ENCODE results near the gene RIMS1. TPM values are rescaled to one million over a fixed set of nuclear protein-coding genes. Genes with fewer than 3 reads are reported as not detected.
"Not testable (repeated sequence)": the region's sequence is repeated elsewhere in the genome, so short reads cannot be mapped to it uniquely, and the experiment has no call there.

The RIMS1 gene
- total and polyA plus RNA-seq, 2 donors (not counting 1 experiment from before 2014, with no cell fraction given): not detected

- 80% methylated on average over 1 of the region's 4 CpGs for WGBS (ENCODE audit: insufficient coverage)
- Histone ChIP-seq H3K36me3 (replicated peaks in 1 of 2; ENCODE audit: control extremely low read depth in 1 of 2, control insufficient read depth in 1 of 2, extremely low read depth in 1 of 2, insufficient read depth in 2 of 2, low read length in 1 of 2) (no peaks in the 10 kb centered on the region), H4K20me1 (ENCODE audit: control insufficient read depth, insufficient read depth, low read length, poor library complexity, severe bottlenecking) (no peaks in the 10 kb centered on the region), H3K9me3 (ENCODE audit: control extremely low read depth in 1 of 3, control insufficient read depth in 2 of 3, insufficient read depth in 1 of 3, low read length in 2 of 3) (no peaks in the 10 kb centered on the region), H3K27me3 (replicated peaks in 1 of 4; ENCODE audit: control extremely low read depth in 1 of 4, control insufficient read depth in 3 of 4, insufficient read depth in 4 of 4, low read length in 3 of 4) (peaks cover 0 to 3% (median 0%) of the 10 kb centered on the region in 4 experiments), H2AFZ (ENCODE audit: insufficient read depth, low read depth, low read length, poor library complexity, severe bottlenecking) (no peak overlapping the region), H3K4me3 (ENCODE audit: control extremely low read depth in 1 of 5, extremely low read depth in 1 of 5, insufficient read depth in 1 of 5, low read depth in 2 of 5, low read length in 4 of 5) (no peak overlapping the region), H3K4me1 (ENCODE audit: control insufficient read depth in 2 of 2, insufficient read depth in 2 of 2, low read length in 2 of 2) (no peaks in the 10 kb centered on the region), H3K9ac (ENCODE audit: low read length) (no peak overlapping the region), H3K27ac (ENCODE audit: low read length in 2 of 2) (no peak overlapping the region), H3K79me2 (ENCODE audit: control insufficient read depth, insufficient read depth, low read length) (no peaks in the 10 kb centered on the region), H3K4me2 (replicated peaks; ENCODE audit: low read depth, low read length, poor library complexity, severe bottlenecking) (no peak overlapping the region)
- no peaks in the 10 kb centered on the region for H3K4me1 Mint-ChIP-seq
- peaks cover 11% of the 10 kb centered on the region for H3K27me3 Mint-ChIP-seq
- no peak overlapping the region for H3K27ac Mint-ChIP-seq
- no peak overlapping the region for H3K4me3 Mint-ChIP-seq
- TF ChIP-seq, protein P1, sequence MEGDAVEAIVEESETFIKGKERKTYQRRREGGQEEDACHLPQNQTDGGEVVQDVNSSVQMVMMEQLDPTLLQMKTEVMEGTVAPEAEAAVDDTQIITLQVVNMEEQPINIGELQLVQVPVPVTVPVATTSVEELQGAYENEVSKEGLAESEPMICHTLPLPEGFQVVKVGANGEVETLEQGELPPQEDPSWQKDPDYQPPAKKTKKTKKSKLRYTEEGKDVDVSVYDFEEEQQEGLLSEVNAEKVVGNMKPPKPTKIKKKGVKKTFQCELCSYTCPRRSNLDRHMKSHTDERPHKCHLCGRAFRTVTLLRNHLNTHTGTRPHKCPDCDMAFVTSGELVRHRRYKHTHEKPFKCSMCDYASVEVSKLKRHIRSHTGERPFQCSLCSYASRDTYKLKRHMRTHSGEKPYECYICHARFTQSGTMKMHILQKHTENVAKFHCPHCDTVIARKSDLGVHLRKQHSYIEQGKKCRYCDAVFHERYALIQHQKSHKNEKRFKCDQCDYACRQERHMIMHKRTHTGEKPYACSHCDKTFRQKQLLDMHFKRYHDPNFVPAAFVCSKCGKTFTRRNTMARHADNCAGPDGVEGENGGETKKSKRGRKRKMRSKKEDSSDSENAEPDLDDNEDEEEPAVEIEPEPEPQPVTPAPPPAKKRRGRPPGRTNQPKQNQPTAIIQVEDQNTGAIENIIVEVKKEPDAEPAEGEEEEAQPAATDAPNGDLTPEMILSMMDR (IDR thresholded peaks at IDR 0.05): no peak
- no peak for TF ChIP-seq EZH2 (IDR thresholded peaks at IDR 0.05; ENCODE audit: borderline replicate concordance, insufficient read depth, low read depth, low read length, poor library complexity, severe bottlenecking)
- DNase-seq: no peak
- POLR2A ChIA-PET: no interaction called here
- no peaks in the 10 kb centered on the region for H3K9me3 Mint-ChIP-seq (ENCODE audit: insufficient read depth)
- intact Hi-C loops (cut with micrococcal nuclease): no loop called here
- ATAC-seq (ENCODE audit: low read depth): no peak
- CTCF ChIA-PET: no interaction called here
Observed at GRCh38 chr6:72324591-72324990, 438.2 kb downstream of the RIMS1 start.

DNA sequence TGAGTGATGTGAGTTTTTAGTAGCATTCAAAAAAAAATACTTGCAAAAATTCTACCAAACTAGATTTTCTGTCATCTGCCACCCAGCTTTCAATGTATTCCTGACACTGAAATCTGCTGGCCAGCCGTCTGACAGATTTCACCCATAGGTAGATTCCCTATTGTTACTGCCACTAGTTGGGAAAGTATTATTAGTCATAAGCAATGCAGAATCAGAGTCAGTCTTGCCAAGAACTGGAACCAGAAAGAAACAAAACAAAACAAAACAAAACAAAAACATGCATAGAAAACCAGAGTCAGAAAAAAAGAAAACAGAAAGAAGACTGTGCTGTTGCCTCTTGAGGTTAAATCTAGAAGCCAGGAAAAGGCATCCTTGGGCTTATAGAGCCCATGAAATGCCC is 442.4 kb downstream of the RIMS1 start:
- ATAC-seq (ENCODE audit: low read depth): no peak
- H3K27me3 Mint-ChIP-seq: peaks cover 17% of the 10 kb centered on the region
- POLR2A ChIA-PET: no interaction called here

DNA sequence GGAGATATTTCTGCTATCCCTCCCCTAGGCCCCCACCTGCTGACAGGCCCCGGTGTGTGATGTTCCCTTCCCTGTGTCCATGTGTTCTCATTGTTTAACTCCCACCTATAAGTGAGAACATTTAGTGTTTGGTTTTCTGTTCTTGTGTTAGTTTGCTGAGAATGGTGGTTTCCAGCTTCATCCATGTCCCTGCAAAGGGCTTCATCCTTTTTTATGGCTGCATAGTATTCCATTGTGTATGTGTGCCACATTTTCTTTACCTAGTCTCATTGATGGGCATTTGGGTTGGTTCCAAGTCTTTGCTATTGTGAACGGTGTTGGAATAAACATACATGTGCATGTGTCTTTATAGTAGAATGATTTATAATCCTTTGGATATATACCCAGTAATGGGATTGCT is 448.9 kb downstream of the RIMS1 start:
- intact Hi-C loops (cut with micrococcal nuclease); ATAC-seq (ENCODE audit: low read depth): not testable (repeated sequence)

More for the DNA sequence above, 442.4 kb downstream of the RIMS1 start:
- Histone ChIP-seq H3K4me3 (ENCODE audit: control extremely low read depth in 1 of 5, extremely low read depth in 1 of 5, insufficient read depth in 1 of 5, low read depth in 2 of 5, low read length in 4 of 5) (no peak overlapping the region), H2AFZ (ENCODE audit: insufficient read depth, low read depth, low read length, poor library complexity, severe bottlenecking) (no peak overlapping the region), H3K9me3 (ENCODE audit: control extremely low read depth in 1 of 3, control insufficient read depth in 2 of 3, insufficient read depth in 1 of 3, low read length in 2 of 3) (no peaks in the 10 kb centered on the region), H3K4me1 (ENCODE audit: control insufficient read depth in 2 of 2, insufficient read depth in 2 of 2, low read length in 2 of 2) (no peaks in the 10 kb centered on the region), H3K4me2 (replicated peaks; ENCODE audit: low read depth, low read length, poor library complexity, severe bottlenecking) (no peak overlapping the region), H3K27ac (ENCODE audit: low read length in 2 of 2) (no peak overlapping the region), H4K20me1 (ENCODE audit: control insufficient read depth, insufficient read depth, low read length, poor library complexity, severe bottlenecking) (no peaks in the 10 kb centered on the region), H3K9ac (ENCODE audit: low read length) (no peak overlapping the region), H3K79me2 (ENCODE audit: control insufficient read depth, insufficient read depth, low read length) (no peaks in the 10 kb centered on the region), H3K36me3 (replicated peaks in 1 of 2; ENCODE audit: control extremely low read depth in 1 of 2, control insufficient read depth in 1 of 2, extremely low read depth in 1 of 2, insufficient read depth in 2 of 2, low read length in 1 of 2) (no peaks in the 10 kb centered on the region), H3K27me3 (replicated peaks in 1 of 4; ENCODE audit: control extremely low read depth in 1 of 4, control insufficient read depth in 3 of 4, insufficient read depth in 4 of 4, low read length in 3 of 4) (peaks cover 0 to 3% (median 0%) of the 10 kb centered on the region in 4 experiments)
- CTCF ChIA-PET: interaction anchor here (0.7 kb wide), 1 partner anchor 288 kb away, joined by 3 read pairs; no protein-coding TSS in a partner anchor
- H3K4me1 Mint-ChIP-seq: no peaks in the 10 kb centered on the region
- intact Hi-C loops (cut with micrococcal nuclease): no loop called here
- no peak overlapping the region for H3K4me3 Mint-ChIP-seq
- no peak overlapping the region for H3K27ac Mint-ChIP-seq
- no peak for DNase-seq
- WGBS (ENCODE audit: insufficient coverage): no CpG with 5 or more reads among the region's 1 CpG
- TF ChIP-seq, protein P1 (IDR thresholded peaks at IDR 0.05): no peak
- TF ChIP-seq EZH2 (IDR thresholded peaks at IDR 0.05; ENCODE audit: borderline replicate concordance, insufficient read depth, low read depth, low read length, poor library complexity, severe bottlenecking): no peak
- no peaks in the 10 kb centered on the region for H3K9me3 Mint-ChIP-seq (ENCODE audit: insufficient read depth)

More for the DNA sequence above, 448.9 kb downstream of the RIMS1 start:
- no CpG with 5 or more reads among the region's 2 CpGs for WGBS (ENCODE audit: insufficient coverage)
- POLR2A ChIA-PET; H3K4me1 Mint-ChIP-seq; H3K9me3 ChIP-seq (ENCODE audit: control extremely low read depth in 1 of 3, control insufficient read depth in 2 of 3, insufficient read depth in 1 of 3, low read length in 2 of 3); H3K9me3 Mint-ChIP-seq (ENCODE audit: insufficient read depth); H3K4me2 ChIP-seq (replicated peaks; ENCODE audit: low read depth, low read length, poor library complexity, severe bottlenecking); H3K9ac ChIP-seq (ENCODE audit: low read length); H3K27ac ChIP-seq (ENCODE audit: low read length in 2 of 2); DNase-seq; H3K4me3 ChIP-seq (ENCODE audit: control extremely low read depth in 1 of 5, extremely low read depth in 1 of 5, insufficient read depth in 1 of 5, low read depth in 2 of 5, low read length in 4 of 5); H3K4me3 Mint-ChIP-seq; H3K79me2 ChIP-seq (ENCODE audit: control insufficient read depth, insufficient read depth, low read length); H3K27ac Mint-ChIP-seq; H4K20me1 ChIP-seq (ENCODE audit: control insufficient read depth, insufficient read depth, low read length, poor library complexity, severe bottlenecking); H3K36me3 ChIP-seq (replicated peaks in 1 of 2; ENCODE audit: control extremely low read depth in 1 of 2, control insufficient read depth in 1 of 2, extremely low read depth in 1 of 2, insufficient read depth in 2 of 2, low read length in 1 of 2); H3K4me1 ChIP-seq (ENCODE audit: control insufficient read depth in 2 of 2, insufficient read depth in 2 of 2, low read length in 2 of 2); H3K27me3 Mint-ChIP-seq; H3K27me3 ChIP-seq (replicated peaks in 1 of 4; ENCODE audit: control extremely low read depth in 1 of 4, control insufficient read depth in 3 of 4, insufficient read depth in 4 of 4, low read length in 3 of 4); H2AFZ ChIP-seq (ENCODE audit: insufficient read depth, low read depth, low read length, poor library complexity, severe bottlenecking): not testable (repeated sequence)
- CTCF ChIA-PET: interaction anchor here (1.2 kb wide), 1 partner anchor 77 kb away, joined by 3 read pairs; no protein-coding TSS in a partner anchor

Measured in B cell (primary cell).